SK-N-SH treated with all-trans-retinoic acid at 6 μM for 48 hours (cell line): ENCODE measurements around the gene PROM2.

Experiments
- ATAC-seq: fragments of 200-7000 bp; cut with Tn5 transposase; 3 replicates; pipeline ENCODE4 v1.9.1; 2020; ENCODE audit warnings: mild to moderate bottlenecking, moderate library complexity
- ARNTL ChIP-seq: fragments of 450-650 bp; formaldehyde crosslinking; IDR thresholded peaks from 2 replicates; pipeline ENCODE4 v1.5.0; 2020; ENCODE audit warnings: low read depth, mild to moderate bottlenecking, moderate library complexity, borderline replicate concordance
- BACH2 ChIP-seq: fragments of 250-450 bp; sonication (Bioruptor Pico); IDR thresholded peaks from 2 replicates; pipeline ENCODE4 v1.9.0; 2021; ENCODE audit warnings: mild to moderate bottlenecking, borderline replicate concordance
- CSDC2 ChIP-seq: fragments of 250-450 bp; sonication (Bioruptor Pico); IDR thresholded peaks from 2 replicates; pipeline ENCODE4 v1.5.0; 2020; ENCODE audit warnings: mild to moderate bottlenecking, moderate library complexity
- CSRNP3 ChIP-seq: fragments of 250-450 bp; sonication (Bioruptor Pico); IDR thresholded peaks from 2 replicates; pipeline ENCODE4 v1.5.1; 2021; ENCODE audit warnings: mild to moderate bottlenecking, moderate library complexity
- GLIS3 ChIP-seq: fragments of 250-450 bp; sonication (Bioruptor Pico); IDR thresholded peaks from 2 replicates; pipeline ENCODE4 v1.5.0; 2020; ENCODE audit warnings: mild to moderate bottlenecking, moderate library complexity
- ISL1 ChIP-seq: fragments of 250-450 bp; sonication (Bioruptor Pico); IDR thresholded peaks from 2 replicates; pipeline ENCODE4 v2.1.2; 2022; ENCODE audit warnings: mild to moderate bottlenecking, moderate library complexity
- OSR1 ChIP-seq: fragments of 250-450 bp; sonication (Bioruptor Pico); IDR thresholded peaks from 2 replicates; pipeline ENCODE4 v1.8.0; 2022; ENCODE audit warnings: moderate library complexity, mild to moderate bottlenecking, inconsistent platforms
- PATZ1 ChIP-seq: fragments of 250-450 bp; sonication (Bioruptor Pico); IDR thresholded peaks from 2 replicates; pipeline ENCODE4 v1.8.0; 2020; ENCODE audit warnings: mild to moderate bottlenecking, moderate library complexity, borderline replicate concordance
- RARB ChIP-seq: fragments of 250-450 bp; sonication (Bioruptor Pico); IDR thresholded peaks from 2 replicates; pipeline ENCODE4 v1.8.0; 2021; ENCODE audit warnings: mild to moderate bottlenecking, moderate library complexity
- SNAI2 ChIP-seq: fragments of 250-450 bp; sonication (Bioruptor Pico); IDR thresholded peaks from 2 replicates; pipeline ENCODE4 v1.5.0; 2020; ENCODE audit warnings: mild to moderate bottlenecking, moderate library complexity
- TCF4 ChIP-seq: fragments of 250-450 bp; sonication (Bioruptor Pico); IDR thresholded peaks from 2 replicates; pipeline ENCODE4 v1.8.0; 2021; ENCODE audit warnings: mild to moderate bottlenecking, moderate library complexity, borderline replicate concordance
- TOX ChIP-seq: fragments of 250-450 bp; sonication (Bioruptor Pico); IDR thresholded peaks from 2 replicates; pipeline ENCODE4 v1.8.0; 2021; ENCODE audit warnings: mild to moderate bottlenecking, moderate library complexity, borderline replicate concordance
- TSHZ2 ChIP-seq: fragments of 250-450 bp; sonication (Bioruptor Pico); IDR thresholded peaks from 2 replicates; pipeline ENCODE4 v1.5.0; 2020; ENCODE audit warnings: mild to moderate bottlenecking, moderate library complexity
- ZC3H10 ChIP-seq: fragments of 250-450 bp; sonication (Bioruptor Pico); IDR thresholded peaks from 2 replicates; pipeline ENCODE4 v1.5.1; 2021; ENCODE audit warnings: mild to moderate bottlenecking, moderate library complexity
- ZFP3 ChIP-seq: fragments of 250-450 bp; sonication (Bioruptor Pico); IDR thresholded peaks from 2 replicates; pipeline ENCODE4 v1.5.0; 2020; ENCODE audit warnings: mild to moderate bottlenecking, moderate library complexity
- ZFP30 ChIP-seq: fragments of 450-650 bp; formaldehyde crosslinking; IDR thresholded peaks from 2 replicates; pipeline ENCODE4 v1.5.0; 2022; ENCODE audit warnings: mild to moderate bottlenecking, moderate library complexity
- ZNF565 ChIP-seq: fragments of 450-650 bp; formaldehyde crosslinking; conservative IDR thresholded peaks from 2 replicates; pipeline ENCODE4 v1.5.0; 2020; ENCODE audit warnings: low read depth, mild to moderate bottlenecking, moderate library complexity
- ZNF70 ChIP-seq: fragments of 450-650 bp; formaldehyde crosslinking; IDR thresholded peaks from 2 replicates; pipeline ENCODE4 v1.5.0; 2020; ENCODE audit warnings: mild to moderate bottlenecking, moderate library complexity
- ZNF8 ChIP-seq: fragments of 450-650 bp; formaldehyde crosslinking; IDR thresholded peaks from 2 replicates; pipeline ENCODE4 v1.5.0; 2020; ENCODE audit warnings: mild to moderate bottlenecking, moderate library complexity

Gene PROM2

GRCh38 chr2:95306336-95306895 is 32.2 kb downstream of the PROM2 start:
- TF ChIP-seq BACH2 (no peak), ZNF70 (CRISPR knock-in tag) (no peak), GLIS3 (no peak), TOX (CRISPR knock-in tag) (no peak), TCF4 (CRISPR knock-in tag) (no peak), ISL1 (CRISPR knock-in tag) (no peak), TSHZ2 (no peak)
- TF ChIP-seq, all 23 proteins: peak for 0

GRCh38 chr2:95307036-95307435 is 32.8 kb downstream of the PROM2 start:
- ATAC-seq = no peak
- TF ChIP-seq ZNF8 (CRISPR knock-in tag) (no peak), RARB (CRISPR knock-in tag) (no peak), PATZ1 (CRISPR knock-in tag) (no peak), TSHZ2 (no peak), ZNF565 (CRISPR knock-in tag) (no peak), ARNTL (CRISPR knock-in tag) (no peak), OSR1 (no peak), BACH2 (no peak), SNAI2 (no peak), ISL1 (CRISPR knock-in tag) (no peak), ZFP3 (CRISPR knock-in tag) (no peak), GLIS3 (no peak), CSRNP3 (CRISPR knock-in tag) (no peak), CSDC2 (CRISPR knock-in tag) (no peak), ZFP30 (CRISPR knock-in tag) (no peak)

More at GRCh38 chr2:95306336-95306895, 32.2 kb downstream of the PROM2 start:
- no peak for ATAC-seq

- ATAC-seq = no peak
These were observed 33.6 kb downstream of the PROM2 start for GRCh38 chr2:95307878-95308277.

More at GRCh38 chr2:95307878-95308277, 33.6 kb downstream of the PROM2 start:
- no peak for TF ChIP-seq ZNF8 (CRISPR knock-in tag)
- TF ChIP-seq TCF4 (CRISPR knock-in tag) = no peak
- TF ChIP-seq OSR1 = no peak
- no peak for TF ChIP-seq BACH2
- no peak for TF ChIP-seq CSRNP3 (CRISPR knock-in tag)
- TF ChIP-seq TOX (CRISPR knock-in tag) = no peak
- no peak for TF ChIP-seq CSDC2 (CRISPR knock-in tag)
- no peak for TF ChIP-seq ZC3H10 (CRISPR knock-in tag)
- TF ChIP-seq ZNF70 (CRISPR knock-in tag) = no peak
- TF ChIP-seq GLIS3 = no peak
- TF ChIP-seq, all 23 proteins: peak for 0
